Measurements from ENCODE around the gene NEMP2.
A peak's percentile ranks its signal among the peaks of the same experiment; 100 is the strongest.
"Not testable (repeated sequence)": the region's sequence is repeated elsewhere in the genome, so short reads cannot be mapped to it uniquely, and the experiment has no call there.

The NEMP2 gene

GRCh38 chr2:190500054-190500502 lies 34.4 kb downstream of the NEMP2 start:
- Histone ChIP-seq H3K4me3 (ENCODE audit: low read depth, low read length) (no peak overlapping the region), H3K9me3 (ENCODE audit: insufficient read depth, low read depth, low read length) (no peaks in the 10 kb centered on the region), H4K12ac (ENCODE audit: low read depth, low read length) (peak overlapping the region; percentile 85), H3K4me2 (ENCODE audit: low read length) (no peak overlapping the region), H3K9ac (ENCODE audit: low read length) (no peak overlapping the region), H3K79me1 (ENCODE audit: low read length) (peaks cover 3% of the 10 kb centered on the region), H4K91ac (ENCODE audit: low read depth, low read length) (peak overlapping the region; percentile 13), H2BK5ac (ENCODE audit: low read depth, low read length, poor library complexity) (no peak overlapping the region), H3K18ac (ENCODE audit: low read length) (peak overlapping the region; percentile 43), H3K36me3 (ENCODE audit: control insufficient read depth in 1 of 2, insufficient read depth in 2 of 2, low read length in 2 of 2) (no peaks in the 10 kb centered on the region), H2BK120ac (ENCODE audit: insufficient read depth, low read length, poor library complexity) (peak overlapping the region; percentile 38), H3K27ac (ENCODE audit: low read depth, low read length) (no peak overlapping the region), H3K27me3 (ENCODE audit: insufficient read depth, low read length) (no peaks in the 10 kb centered on the region), H3K4me1 (ENCODE audit: control insufficient read depth in 1 of 2, insufficient read depth in 2 of 2, low read length in 2 of 2) (peaks cover 3 to 5% of the 10 kb centered on the region in 2 experiments), H3K23ac (ENCODE audit: low read length) (no peak overlapping the region), H3K4ac (ENCODE audit: low read depth, low read length) (peak overlapping the region; percentile 12), H4K8ac (ENCODE audit: low read depth, low read length) (peak overlapping the region; percentile 27), H2AFZ (ENCODE audit: insufficient read depth, low read length, poor library complexity) (peak overlapping the region; percentile 25), H3K79me2 (ENCODE audit: control insufficient read depth, insufficient read depth, low read length, poor library complexity) (no peaks in the 10 kb centered on the region), H3K14ac (ENCODE audit: low read length) (peak overlapping the region; percentile 66), H2BK12ac (ENCODE audit: low read length) (no peak overlapping the region), H2AK5ac (ENCODE audit: low read length) (peak overlapping the region; percentile 87)
- no peak for DNase-seq
- WGBS (ENCODE audit: extremely low coverage, insufficient coverage, insufficient read length), result no CpG with 5 or more reads among the region's 7 CpGs

- no peak overlapping the region for H4K8ac ChIP-seq (ENCODE audit: low read depth, low read length)
- no peak overlapping the region for H3K23ac ChIP-seq (ENCODE audit: low read length)
- WGBS (ENCODE audit: extremely low coverage, insufficient coverage, insufficient read length), result no CpG with 5 or more reads among the region's 1 CpG
- H3K9ac ChIP-seq (ENCODE audit: low read length), result no peak overlapping the region
- no peak overlapping the region for H2AK5ac ChIP-seq (ENCODE audit: low read length)
- H3K18ac ChIP-seq (ENCODE audit: low read length), result no peak overlapping the region
- no peaks in the 10 kb centered on the region for H3K36me3 ChIP-seq (ENCODE audit: control insufficient read depth in 1 of 2, insufficient read depth in 2 of 2, low read length in 2 of 2)
- H2AFZ ChIP-seq (ENCODE audit: insufficient read depth, low read length, poor library complexity), result no peak overlapping the region
- no peaks in the 10 kb centered on the region for H3K9me3 ChIP-seq (ENCODE audit: insufficient read depth, low read depth, low read length)
- no peak overlapping the region for H3K27ac ChIP-seq (ENCODE audit: low read depth, low read length)
- H3K4me3 ChIP-seq (ENCODE audit: low read depth, low read length), result no peak overlapping the region
- no peak overlapping the region for H2BK5ac ChIP-seq (ENCODE audit: low read depth, low read length, poor library complexity)
- H3K4ac ChIP-seq (ENCODE audit: low read depth, low read length), result no peak overlapping the region
- H3K4me2 ChIP-seq (ENCODE audit: low read length), result no peak overlapping the region
- no peak overlapping the region for H4K12ac ChIP-seq (ENCODE audit: low read depth, low read length)
- no peaks in the 10 kb centered on the region for H3K27me3 ChIP-seq (ENCODE audit: insufficient read depth, low read length)
- H3K4me1 ChIP-seq (ENCODE audit: control insufficient read depth in 1 of 2, insufficient read depth in 2 of 2, low read length in 2 of 2), result peaks cover 3 to 5% of the 10 kb centered on the region in 2 experiments
- no peaks in the 10 kb centered on the region for H3K79me2 ChIP-seq (ENCODE audit: control insufficient read depth, insufficient read depth, low read length, poor library complexity)
- H3K79me1 ChIP-seq (ENCODE audit: low read length), result peaks cover 3% of the 10 kb centered on the region
- no peak overlapping the region for H3K14ac ChIP-seq (ENCODE audit: low read length)
- no peak overlapping the region for H2BK120ac ChIP-seq (ENCODE audit: insufficient read depth, low read length, poor library complexity)
- DNase-seq, result no peak
- H4K91ac ChIP-seq (ENCODE audit: low read depth, low read length), result no peak overlapping the region
- H2BK12ac ChIP-seq (ENCODE audit: low read length), result no peak overlapping the region
Observed at GRCh38 chr2:190499273-190499672, 35.2 kb downstream of the NEMP2 start.

- no peak overlapping the region for H3K4ac ChIP-seq (ENCODE audit: low read depth, low read length)
- H3K27ac ChIP-seq (ENCODE audit: low read depth, low read length), result no peak overlapping the region
- H4K91ac ChIP-seq (ENCODE audit: low read depth, low read length), result no peak overlapping the region
- H2BK120ac ChIP-seq (ENCODE audit: insufficient read depth, low read length, poor library complexity), result no peak overlapping the region
- H3K4me3 ChIP-seq (ENCODE audit: low read depth, low read length), result no peak overlapping the region
- no peaks in the 10 kb centered on the region for H3K9me3 ChIP-seq (ENCODE audit: insufficient read depth, low read depth, low read length)
- DNase-seq, result peak; percentile 70 to 92
- no peak overlapping the region for H4K12ac ChIP-seq (ENCODE audit: low read depth, low read length)
- no CpG with 5 or more reads among the region's 4 CpGs for WGBS (ENCODE audit: extremely low coverage, insufficient coverage, insufficient read length)
- no peak overlapping the region for H4K8ac ChIP-seq (ENCODE audit: low read depth, low read length)
- no peak overlapping the region for H3K9ac ChIP-seq (ENCODE audit: low read length)
- H2BK5ac ChIP-seq (ENCODE audit: low read depth, low read length, poor library complexity), result no peak overlapping the region
- H3K4me1 ChIP-seq (ENCODE audit: control insufficient read depth in 1 of 2, insufficient read depth in 2 of 2, low read length in 2 of 2), result peaks cover 3% of the 10 kb centered on the region in 2 experiments
- H3K27me3 ChIP-seq (ENCODE audit: insufficient read depth, low read length), result no peaks in the 10 kb centered on the region
- H2BK12ac ChIP-seq (ENCODE audit: low read length), result no peak overlapping the region
- H2AFZ ChIP-seq (ENCODE audit: insufficient read depth, low read length, poor library complexity), result no peak overlapping the region
- H3K14ac ChIP-seq (ENCODE audit: low read length), result no peak overlapping the region
- H3K36me3 ChIP-seq (ENCODE audit: control insufficient read depth in 1 of 2, insufficient read depth in 2 of 2, low read length in 2 of 2), result no peaks in the 10 kb centered on the region
- no peak overlapping the region for H2AK5ac ChIP-seq (ENCODE audit: low read length)
- no peak overlapping the region for H3K18ac ChIP-seq (ENCODE audit: low read length)
- no peak overlapping the region for H3K23ac ChIP-seq (ENCODE audit: low read length)
- no peaks in the 10 kb centered on the region for H3K79me2 ChIP-seq (ENCODE audit: control insufficient read depth, insufficient read depth, low read length, poor library complexity)
- no peak overlapping the region for H3K4me2 ChIP-seq (ENCODE audit: low read length)
- H3K79me1 ChIP-seq (ENCODE audit: low read length), result peaks cover 3% of the 10 kb centered on the region
Observed at GRCh38 chr2:190497428-190497827, 37.1 kb downstream of the NEMP2 start.

GRCh38 chr2:190494600-190495227 lies 39.8 kb downstream of the NEMP2 start:
- no CpG with 5 or more reads among the region's 3 CpGs for WGBS (ENCODE audit: extremely low coverage, insufficient coverage, insufficient read length)

More at GRCh38 chr2:190494600-190495227, 39.8 kb downstream of the NEMP2 start:
- not testable (repeated sequence) for H3K18ac ChIP-seq (ENCODE audit: low read length); H3K23ac ChIP-seq (ENCODE audit: low read length); H2BK5ac ChIP-seq (ENCODE audit: low read depth, low read length, poor library complexity); H3K79me1 ChIP-seq (ENCODE audit: low read length); H3K9ac ChIP-seq (ENCODE audit: low read length); H3K27ac ChIP-seq (ENCODE audit: low read depth, low read length); H3K9me3 ChIP-seq (ENCODE audit: insufficient read depth, low read depth, low read length); H3K4me3 ChIP-seq (ENCODE audit: low read depth, low read length); H3K27me3 ChIP-seq (ENCODE audit: insufficient read depth, low read length); H3K14ac ChIP-seq (ENCODE audit: low read length); H2AK5ac ChIP-seq (ENCODE audit: low read length); H3K4me2 ChIP-seq (ENCODE audit: low read length); H2AFZ ChIP-seq (ENCODE audit: insufficient read depth, low read length, poor library complexity); H4K12ac ChIP-seq (ENCODE audit: low read depth, low read length); H2BK120ac ChIP-seq (ENCODE audit: insufficient read depth, low read length, poor library complexity); H4K8ac ChIP-seq (ENCODE audit: low read depth, low read length); H3K36me3 ChIP-seq (ENCODE audit: control insufficient read depth in 1 of 2, insufficient read depth in 2 of 2, low read length in 2 of 2); DNase-seq; H3K79me2 ChIP-seq (ENCODE audit: control insufficient read depth, insufficient read depth, low read length, poor library complexity); H3K4ac ChIP-seq (ENCODE audit: low read depth, low read length); H2BK12ac ChIP-seq (ENCODE audit: low read length); H4K91ac ChIP-seq (ENCODE audit: low read depth, low read length); H3K4me1 ChIP-seq (ENCODE audit: control insufficient read depth in 1 of 2, insufficient read depth in 2 of 2, low read length in 2 of 2)
